Stomach smooth muscle (tissue), 2 donors: ENCODE data around the gene PLAC8.

Source experiments
- H3K27ac ChIP-seq: one replicate; pipeline ENCODE4 v1.7.0; 2013; ENCODE audit warnings: mild to moderate bottlenecking, low read length, inconsistent platforms
- H3K27me3 ChIP-seq, 2 donors: one replicate each; pipeline ENCODE4 v1.7.0; 2013; ENCODE audit warnings: low read length in 2 of 2; ENCODE audit not compliant: insufficient read depth in 2 of 2, control insufficient read depth in 1 of 2
- H3K36me3 ChIP-seq, 2 donors: one replicate each; pipeline ENCODE4 v1.7.0; 2013; ENCODE audit warnings: low read length in 2 of 2; ENCODE audit not compliant: control insufficient read depth in 2 of 2, insufficient read depth in 2 of 2
- H3K4me1 ChIP-seq: one replicate; pipeline ENCODE4 v1.7.0; 2013; ENCODE audit warnings: low read length; ENCODE audit not compliant: control insufficient read depth, insufficient read depth
- H3K4me3 ChIP-seq, 2 donors: one replicate each; pipeline ENCODE4 v1.7.0; 2013; ENCODE audit warnings: low read length in 2 of 2
- H3K9ac ChIP-seq, 2 donors: one replicate each; pipeline ENCODE4 v1.7.0; 2013; ENCODE audit warnings: low read length in 2 of 2, mild to moderate bottlenecking in 1 of 2
- H3K9me3 ChIP-seq, 2 donors: one replicate each; pipeline ENCODE4 v1.7.0; 2013; ENCODE audit warnings: low read length in 2 of 2; ENCODE audit not compliant: control insufficient read depth in 2 of 2
- donor health status: healthy.
- donor health status: Pancreatic carcinoma.

The PLAC8 gene

GRCh38 chr4:83132065-83132464 is 17.5 kb upstream of the PLAC8 start:
- Histone ChIP-seq H3K9ac (no peak overlapping the region), H3K4me3 (no peak overlapping the region), H3K4me1 (no peaks in the 10 kb centered on the region), H3K36me3 (no peaks in the 10 kb centered on the region), H3K27ac (no peak overlapping the region), H3K27me3 (no peaks in the 10 kb centered on the region), H3K9me3 (no peaks in the 10 kb centered on the region)

GRCh38 chr4:83129264-83129663 is 14.7 kb upstream of the PLAC8 start:
- no peaks in the 10 kb centered on the region for H3K4me1 ChIP-seq
- no peaks in the 10 kb centered on the region for H3K36me3 ChIP-seq
- H3K27ac ChIP-seq, result no peak overlapping the region
- H3K9ac ChIP-seq, result no peak overlapping the region
- H3K4me3 ChIP-seq, result no peak overlapping the region
- no peaks in the 10 kb centered on the region for H3K9me3 ChIP-seq
- H3K27me3 ChIP-seq, result no peaks in the 10 kb centered on the region

- Histone ChIP-seq H3K27ac (no peak overlapping the region), H3K4me3 (no peak overlapping the region), H3K9me3 (no peaks in the 10 kb centered on the region), H3K4me1 (no peaks in the 10 kb centered on the region), H3K27me3 (no peaks in the 10 kb centered on the region), H3K9ac (no peak overlapping the region), H3K36me3 (no peaks in the 10 kb centered on the region)
Observed at GRCh38 chr4:83128240-83128929, 13.9 kb upstream of the PLAC8 start.

- no peaks in the 10 kb centered on the region for H3K4me1 ChIP-seq
- H3K9me3 ChIP-seq, result no peaks in the 10 kb centered on the region
- no peak overlapping the region for H3K27ac ChIP-seq
- no peak overlapping the region for H3K4me3 ChIP-seq
- H3K36me3 ChIP-seq, result no peaks in the 10 kb centered on the region
- no peak overlapping the region for H3K9ac ChIP-seq
- no peaks in the 10 kb centered on the region for H3K27me3 ChIP-seq
Observed at GRCh38 chr4:83125738-83126141, 11.2 kb upstream of the PLAC8 start.

- Histone ChIP-seq H3K4me1 (no peaks in the 10 kb centered on the region), H3K9ac (no peak overlapping the region), H3K27me3 (no peaks in the 10 kb centered on the region), H3K36me3 (no peaks in the 10 kb centered on the region), H3K9me3 (no peaks in the 10 kb centered on the region), H3K27ac (no peak overlapping the region), H3K4me3 (no peak overlapping the region)
Observed at GRCh38 chr4:83124111-83124780, 9.7 kb upstream of the PLAC8 start.

GRCh38 chr4:83121246-83121645 is 6.7 kb upstream of the PLAC8 start:
- no peaks in the 10 kb centered on the region for H3K9me3 ChIP-seq
- H3K4me1 ChIP-seq, result no peaks in the 10 kb centered on the region
- peaks cover 0 to 2% of the 10 kb centered on the region in 2 donors for H3K27me3 ChIP-seq
- no peaks in the 10 kb centered on the region for H3K36me3 ChIP-seq
- H3K4me3 ChIP-seq, result no peak overlapping the region
- H3K27ac ChIP-seq, result no peak overlapping the region
- no peak overlapping the region for H3K9ac ChIP-seq

- H3K27ac ChIP-seq, result no peak overlapping the region
- H3K36me3 ChIP-seq, result no peaks in the 10 kb centered on the region
Observed at GRCh38 chr4:83118869-83119268, 4.3 kb upstream of the PLAC8 start.

GRCh38 chr4:83115656-83116285 is 1.2 kb upstream of the PLAC8 start:
- Histone ChIP-seq H3K9ac (no peak overlapping the region), H3K27ac (no peak overlapping the region), H3K4me1 (no peaks in the 10 kb centered on the region), H3K9me3 (no peaks in the 10 kb centered on the region), H3K36me3 (no peaks in the 10 kb centered on the region), H3K27me3 (peaks cover 0 to 2% of the 10 kb centered on the region in 2 donors), H3K4me3 (no peak overlapping the region)

More at GRCh38 chr4:83118869-83119268, 4.3 kb upstream of the PLAC8 start:
- H3K4me1 ChIP-seq, result no peaks in the 10 kb centered on the region
- peaks cover 0 to 2% of the 10 kb centered on the region in 2 donors for H3K27me3 ChIP-seq
- H3K4me3 ChIP-seq, result no peak overlapping the region
- H3K9me3 ChIP-seq, result no peaks in the 10 kb centered on the region
- H3K9ac ChIP-seq, result no peak overlapping the region

- Histone ChIP-seq H3K27ac (no peak overlapping the region), H3K4me1 (peaks cover 5% of the 10 kb centered on the region), H3K9me3 (no peaks in the 10 kb centered on the region), H3K27me3 (peaks cover 0 to 2% of the 10 kb centered on the region in 2 donors), H3K36me3 (no peaks in the 10 kb centered on the region), H3K9ac (no peak overlapping the region), H3K4me3 (no peak overlapping the region)
Observed at GRCh38 chr4:83115000-83115399, 471 bp upstream of the PLAC8 start.

- Histone ChIP-seq H3K4me3 (no peak overlapping the region), H3K4me1 (peaks cover 11% of the 10 kb centered on the region), H3K9ac (no peak overlapping the region), H3K27ac (no peak overlapping the region), H3K36me3 (no peaks in the 10 kb centered on the region), H3K9me3 (no peaks in the 10 kb centered on the region), H3K27me3 (peaks cover 0 to 2% of the 10 kb centered on the region in 2 donors)
Observed at GRCh38 chr4:83113429-83113786, 1.1 kb downstream of the PLAC8 start.
